IMR-90 (cell line): ENCODE data around the gene TMEM63A. TPM values are rescaled to one million over a fixed set of nuclear protein-coding genes. Genes with fewer than 3 reads are reported as not detected.

Experiments used
- ATAC-seq: fragments of 200-7000 bp; cut with Tn5 transposase; 2 replicates; pipeline ENCODE4 v1.9.1; 2020; ENCODE audit warnings: low read depth, mild to moderate bottlenecking, moderate library complexity
- BruUV-seq: library from RNA; stranded (reverse); fragments of 400-500 nt; replicated peaks from 2 replicates; lab custom pipeline; 2021; lab: Mats Ljungman, UMichigan
- CTCF ChIA-PET: fragments of 300-600 bp; formaldehyde crosslinking; extraction: SDS; loops from one replicate; lab custom pipeline; 2021; ENCODE audit warnings: antibody characterized with exemption; lab: Yijun Ruan, JAX
- POLR2A ChIA-PET: fragments of 300-600 bp; sonication (Branson Sonifier 250); formaldehyde crosslinking; loops from one replicate; lab custom pipeline; 2022; ENCODE audit warnings: antibody characterized with exemption; ENCODE audit not compliant: unreplicated experiment; lab: Charles Lee
- DNase-seq: peaks from one replicate; pipeline ENCODE4 v3.0.0; 2013
- H2AFZ ChIP-seq: replicated peaks from 2 replicates; pipeline ENCODE3; 2013; ENCODE audit warnings: low read length, mild to moderate bottlenecking; ENCODE audit not compliant: poor library complexity
- H2AK5ac ChIP-seq: 2 replicates; pipeline ENCODE4 v1.6.1; 2013; ENCODE audit warnings: low read depth, low read length, inconsistent platforms
- H2AK9ac ChIP-seq: replicated peaks from 2 replicates; pipeline ENCODE3; 2013; ENCODE audit warnings: mild to moderate bottlenecking, low read depth, low read length, moderate library complexity; ENCODE audit not compliant: poor library complexity
- H2BK120ac ChIP-seq: 2 replicates; pipeline ENCODE4 v1.6.1; 2013; ENCODE audit warnings: low read depth, low read length, inconsistent platforms
- H2BK15ac ChIP-seq: 3 replicates; pipeline ENCODE4 v1.6.1; 2013; ENCODE audit warnings: low read depth, low read length, inconsistent platforms
- H2BK20ac ChIP-seq: 2 replicates; pipeline ENCODE4 v1.6.1; 2013; ENCODE audit warnings: low read depth, mild to moderate bottlenecking, inconsistent platforms, low read length, moderate library complexity
- H2BK5ac ChIP-seq: 2 replicates; pipeline ENCODE4 v1.6.1; 2013; ENCODE audit warnings: mild to moderate bottlenecking, low read depth, low read length, inconsistent platforms; ENCODE audit not compliant: poor library complexity, severe bottlenecking
- H3K14ac ChIP-seq: replicated peaks from 2 replicates; pipeline ENCODE4 v1.6.1; 2013; ENCODE audit warnings: low read depth, low read length, inconsistent platforms
- H3K18ac ChIP-seq: 2 replicates; pipeline ENCODE4 v1.6.1; 2013; ENCODE audit warnings: low read depth, low read length, control low read depth
- H3K23ac ChIP-seq: 2 replicates; pipeline ENCODE4 v1.6.1; 2013; ENCODE audit warnings: low read depth, low read length, inconsistent platforms
- H3K27ac ChIP-seq: 2 replicates; pipeline ENCODE4 v1.5.1; 2013; ENCODE audit warnings: mild to moderate bottlenecking, control low read depth, low read length; ENCODE audit not compliant: insufficient read depth
- H3K27me3 ChIP-seq: 2 replicates; pipeline ENCODE4 v1.6.1; 2013; ENCODE audit warnings: low read length; ENCODE audit not compliant: control insufficient read depth, insufficient read depth
- H3K36me3 ChIP-seq: 2 replicates; pipeline ENCODE4 v1.6.1; 2013; ENCODE audit warnings: low read length, mixed read lengths; ENCODE audit not compliant: control insufficient read depth, insufficient read depth
- H3K4ac ChIP-seq: 2 replicates; pipeline ENCODE4 v1.6.1; 2013; ENCODE audit warnings: low read depth, low read length, inconsistent platforms
- H3K4me1 ChIP-seq: 2 replicates; pipeline ENCODE4 v1.6.1; 2013; ENCODE audit warnings: low read length, mixed read lengths; ENCODE audit not compliant: control insufficient read depth, insufficient read depth
- H3K4me2 ChIP-seq: 2 replicates; pipeline ENCODE4 v1.6.1; 2013; ENCODE audit warnings: low read depth, mild to moderate bottlenecking, control low read depth, low read length, moderate library complexity
- H3K4me3 ChIP-seq: 2 replicates; pipeline ENCODE4 v1.5.1; 2013; ENCODE audit warnings: low read depth, mild to moderate bottlenecking, control low read depth, low read length, moderate library complexity; ENCODE audit not compliant: insufficient read depth
- H3K56ac ChIP-seq: 2 replicates; pipeline ENCODE4 v1.6.1; 2013; ENCODE audit warnings: low read length, inconsistent platforms; ENCODE audit not compliant: insufficient read depth; ENCODE audit errors: extremely low read depth
- H3K79me1 ChIP-seq, 2 experiments: 2 replicates each; pipeline ENCODE4 v1.6.1; 2013; ENCODE audit warnings: low read length in 2 of 2, inconsistent platforms in 1 of 2, low read depth in 1 of 2
- H3K9ac ChIP-seq: 2 replicates; pipeline ENCODE4 v1.6.1; 2013; ENCODE audit warnings: low read depth, low read length, control low read depth
- H3K9me1 ChIP-seq: 2 replicates; pipeline ENCODE4 v1.6.1; 2013; ENCODE audit warnings: low read length, inconsistent platforms; ENCODE audit not compliant: insufficient read depth
- H3K9me3 ChIP-seq: 2 replicates; pipeline ENCODE4 v1.6.1; 2013; ENCODE audit warnings: low read length; ENCODE audit not compliant: control insufficient read depth, insufficient read depth
- H4K20me1 ChIP-seq: 2 replicates; pipeline ENCODE4 v1.6.1; 2013; ENCODE audit warnings: low read length, inconsistent platforms; ENCODE audit not compliant: insufficient read depth
- H4K5ac ChIP-seq: 2 replicates; pipeline ENCODE4 v1.6.1; 2013; ENCODE audit warnings: mild to moderate bottlenecking, low read depth, low read length, control low read depth
- H4K8ac ChIP-seq, 2 experiments: 2 replicates each; pipeline ENCODE4 v1.6.1; 2013; ENCODE audit warnings: low read depth in 2 of 2, low read length in 2 of 2, control low read depth in 1 of 2, inconsistent platforms in 1 of 2
- H4K91ac ChIP-seq: 2 replicates; pipeline ENCODE4 v1.6.1; 2013; ENCODE audit warnings: low read depth, low read length, inconsistent platforms; ENCODE audit not compliant: insufficient read depth
- CHD1 ChIP-seq: IDR thresholded peaks from 2 replicates; pipeline ENCODE4 v1.6.1; 2012; ENCODE audit warnings: low read depth, low read length, improper control_type of control experiment
- CTCF ChIP-seq: conservative IDR thresholded peaks from 2 replicates; pipeline ENCODE4 v1.5.1; 2012; ENCODE audit warnings: mild to moderate bottlenecking, low read depth, low read length, improper control_type of control experiment
- FOS ChIP-seq: fragments of 150-350 bp; IDR thresholded peaks from 2 replicates; pipeline ENCODE4 v1.6.1; 2016; ENCODE audit warnings: low read depth, low read length
- MAFK ChIP-seq: IDR thresholded peaks from 2 replicates; pipeline ENCODE4 v1.6.1; 2012; ENCODE audit warnings: low read depth, low read length, improper control_type of control experiment
- MAZ ChIP-seq: IDR thresholded peaks from 2 replicates; pipeline ENCODE4 v1.6.1; 2012; ENCODE audit warnings: low read depth, mild to moderate bottlenecking, low read length, improper control_type of control experiment, moderate library complexity, borderline replicate concordance
- NFE2L2 ChIP-seq: fragments of 150-350 bp; IDR thresholded peaks from 2 replicates; pipeline ENCODE4 v1.6.1; 2016; ENCODE audit warnings: low read depth, mild to moderate bottlenecking, low read length
- POLR2A ChIP-seq: IDR thresholded peaks from 2 replicates; pipeline ENCODE4 v1.6.1; 2012; ENCODE audit warnings: mild to moderate bottlenecking, low read depth, low read length
- RFX5 ChIP-seq: IDR thresholded peaks from 2 replicates; pipeline ENCODE4 v1.8.0; 2012; ENCODE audit warnings: low read depth, mild to moderate bottlenecking, low read length, moderate library complexity
- SMC3 ChIP-seq: fragments of 150-350 bp; IDR thresholded peaks from 2 replicates; pipeline ENCODE4 v1.6.1; 2016; ENCODE audit warnings: low read depth, mild to moderate bottlenecking, antibody characterized with exemption, low read length, moderate library complexity
- WGBS, 2 experiments: methylation state at CpG; one replicate each; pipeline versions ENCODE4 v1.1.5 to v1.1.7; 2013; ENCODE audit warnings: missing lambda C conversion rate in 2 of 2; ENCODE audit not compliant: insufficient read length in 1 of 2; ENCODE audit errors: extremely low coverage in 2 of 2; 5-methylcytosine and 5-hydroxymethylcytosine counted together
- dilution Hi-C: fragments of 300-500 bp; cut with HindIII; formaldehyde crosslinking; loops from one replicate; pipeline ENCODE4 v1.14.3; 2018; ENCODE audit warnings: low sequenced_read_pairs; ENCODE audit not compliant: unreplicated experiment
- in situ Hi-C: fragments of 300-500 bp; cut with MboI; formaldehyde crosslinking; loops from 3 replicates; pipeline ENCODE4 v1.14.3; 2019; ENCODE audit warnings: low sequenced_read_pairs, inconsistent platforms, mixed read lengths
- intact Hi-C: fragments of 100-400 bp; cut with micrococcal nuclease; formaldehyde crosslinking; loops from 2 replicates; pipeline ENCODE4 v1.10.0; 2022
- polyA plus RNA-seq, 3 experiments: library from polyadenylated mRNA; depleted of rRNA; stranded (reverse); fragments of >200 nt; gene quantifications; 2 replicates each; pipeline ENCODE4 v1.2.3, GENCODE V29; 2012; ENCODE audit warnings: low replicate concordance in 1 of 3
- total RNA-seq: library from RNA; depleted of rRNA; stranded (reverse); fragments of >200 nt; gene quantifications from 2 replicates; pipeline ENCODE4 v1.2.3, GENCODE V29; 2012

Gene TMEM63A
- total and polyA plus RNA-seq, 2 of the 4 experiments (the other 2 are of a cell fraction), result 4.7 to 23.3 TPM

- Histone ChIP-seq H3K79me1 (no peaks in the 10 kb centered on the region), H3K4me3 (no peak overlapping the region), H2BK15ac (no peak overlapping the region), H3K9me3 (no peaks in the 10 kb centered on the region), H4K20me1 (no peaks in the 10 kb centered on the region), H3K27ac (no peak overlapping the region), H3K18ac (no peak overlapping the region), H2AK5ac (no peak overlapping the region), H2AFZ (no peak overlapping the region), H3K27me3 (no peaks in the 10 kb centered on the region), H3K23ac (no peak overlapping the region), H3K9ac (no peak overlapping the region), H4K8ac (no peak overlapping the region), H3K9me1 (peaks cover 12% of the 10 kb centered on the region), H3K4me2 (no peak overlapping the region), H2BK120ac (no peak overlapping the region), H3K14ac (no peak overlapping the region), H4K91ac (no peak overlapping the region), H2BK5ac (no peak overlapping the region), H3K36me3 (peaks cover 43% of the 10 kb centered on the region), H2BK20ac (no peak overlapping the region), H3K4ac (no peak overlapping the region), H4K5ac (no peak overlapping the region), H2AK9ac (no peak overlapping the region), H3K4me1 (peaks cover 3% of the 10 kb centered on the region; the same call in 1 of the 2 replicates), H3K56ac (no peak overlapping the region)
- POLR2A ChIA-PET, result no interaction called here
- in situ Hi-C loops (no loop called here), dilution Hi-C loops (no loop called here), intact Hi-C loops (no loop called here)
- TF ChIP-seq MAFK (no peak), SMC3 (no peak), NFE2L2 (no peak), MAZ (no peak), CHD1 (no peak), CTCF (no peak), FOS (no peak), RFX5 (no peak), POLR2A (no peak)
- DNase-seq (no peak), ATAC-seq (no peak)
- CTCF ChIA-PET, result interaction anchor here (0.5 to 2.9 kb wide), 2 partner anchors 218 to 376 kb away, joined by 4 to 12 read pairs; no protein-coding TSS in a partner anchor
- no TSS peak for BruUV-seq
- WGBS, 2 experiments, result 95% methylated on average over 5 of the region's 7 CpGs; no CpG with 5 or more reads in 1 of the 2 experiments
Observed at GRCh38 chr1:225850370-225850769, 31.8 kb downstream of the TMEM63A start.
